Right lobe of liver (tissue), 4 donors: ENCODE data around the gene ACTN4.

Experiments
- POLR2A ChIP-seq: fragments of 450-650 bp; IDR thresholded peaks from one replicate; pipeline ENCODE4 v1.6.1; 2017; ENCODE audit warnings: antibody characterized with exemption, mild to moderate bottlenecking
- TF ChIP-seq, protein P1 (sequence below), 4 donors: fragments of 200-600 bp in 3 of 4; fragments of 450-650 bp in 1 of 4; IDR thresholded peaks; one replicate each; pipeline versions ENCODE4 v1.5.1 to v1.8.0; 2016 to 2022; ENCODE audit warnings: antibody characterized with exemption in 4 of 4, mild to moderate bottlenecking in 2 of 4
- donor health status: DM: no; HTN: no; CAD: no.
- donor health status: DM: no; HTN: no; CAD: no.
- donor health status: DM: no; HTN: yes; CAD: no.

DNA sequence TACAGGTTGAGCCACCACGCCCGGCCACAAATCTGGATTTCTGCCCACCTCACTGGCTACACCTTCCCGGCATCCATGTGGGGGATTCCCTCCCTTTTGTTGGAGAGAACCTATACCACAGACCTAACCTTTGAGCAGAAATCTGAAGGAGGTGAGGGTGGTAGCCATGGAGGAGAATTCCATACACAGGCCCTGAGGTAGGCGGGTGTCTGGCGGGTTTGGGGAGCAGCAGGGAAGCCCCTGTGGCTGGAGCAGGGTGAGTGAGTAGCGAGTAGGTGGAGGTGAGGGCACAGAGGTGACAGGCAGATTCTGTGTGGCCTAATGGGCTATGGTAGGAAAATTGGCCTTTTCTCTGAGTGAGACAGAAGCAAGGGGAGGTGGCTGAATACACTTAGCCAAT is 17.9 kb upstream of the ACTN4 start:
- TF ChIP-seq, protein P1, sequence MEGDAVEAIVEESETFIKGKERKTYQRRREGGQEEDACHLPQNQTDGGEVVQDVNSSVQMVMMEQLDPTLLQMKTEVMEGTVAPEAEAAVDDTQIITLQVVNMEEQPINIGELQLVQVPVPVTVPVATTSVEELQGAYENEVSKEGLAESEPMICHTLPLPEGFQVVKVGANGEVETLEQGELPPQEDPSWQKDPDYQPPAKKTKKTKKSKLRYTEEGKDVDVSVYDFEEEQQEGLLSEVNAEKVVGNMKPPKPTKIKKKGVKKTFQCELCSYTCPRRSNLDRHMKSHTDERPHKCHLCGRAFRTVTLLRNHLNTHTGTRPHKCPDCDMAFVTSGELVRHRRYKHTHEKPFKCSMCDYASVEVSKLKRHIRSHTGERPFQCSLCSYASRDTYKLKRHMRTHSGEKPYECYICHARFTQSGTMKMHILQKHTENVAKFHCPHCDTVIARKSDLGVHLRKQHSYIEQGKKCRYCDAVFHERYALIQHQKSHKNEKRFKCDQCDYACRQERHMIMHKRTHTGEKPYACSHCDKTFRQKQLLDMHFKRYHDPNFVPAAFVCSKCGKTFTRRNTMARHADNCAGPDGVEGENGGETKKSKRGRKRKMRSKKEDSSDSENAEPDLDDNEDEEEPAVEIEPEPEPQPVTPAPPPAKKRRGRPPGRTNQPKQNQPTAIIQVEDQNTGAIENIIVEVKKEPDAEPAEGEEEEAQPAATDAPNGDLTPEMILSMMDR (IDR thresholded peaks at IDR 0.05) = no peak
- no peak for TF ChIP-seq POLR2A
